ENCODE measurements around the gene BEX1.
"Not testable (repeated sequence)": the region's sequence is repeated elsewhere in the genome, so short reads cannot be mapped to it uniquely, and the experiment has no call there.

BEX1 gene

GRCh38 chrX:103063918-103064434, at the start of gene BEX1:
Gene BEX1, minus strand, starts transcription at chrX:103064171. Its CDS starts 897 bp downstream, at chrX:103063274.
- Histone ChIP-seq H3K4me3 (ENCODE audit: low read length) (no peak within 1 kb of the TSS), H3K4me1 (ENCODE audit: control insufficient read depth, insufficient read depth, low read length) (no peaks in the 10 kb centered on the region), H3K27ac (ENCODE audit: low read depth, low read length) (no peak within 1 kb of the TSS), H3K36me3 (ENCODE audit: control insufficient read depth, insufficient read depth, low read length) (no peaks in the 10 kb centered on the region), H3K9ac (ENCODE audit: low read length) (no peak within 1 kb of the TSS), H3K27me3 (ENCODE audit: control insufficient read depth, insufficient read depth, low read length) (no peaks in the 10 kb centered on the region)

- not testable (repeated sequence) for H3K27ac ChIP-seq (ENCODE audit: low read depth, low read length); H3K36me3 ChIP-seq (ENCODE audit: control insufficient read depth, insufficient read depth, low read length); H3K9ac ChIP-seq (ENCODE audit: low read length); H3K4me3 ChIP-seq (ENCODE audit: low read length); H3K27me3 ChIP-seq (ENCODE audit: control insufficient read depth, insufficient read depth, low read length); H3K4me1 ChIP-seq (ENCODE audit: control insufficient read depth, insufficient read depth, low read length)
Measured at GRCh38 chrX:103109497-103109896, 45.5 kb upstream of the BEX1 start.

DNA sequence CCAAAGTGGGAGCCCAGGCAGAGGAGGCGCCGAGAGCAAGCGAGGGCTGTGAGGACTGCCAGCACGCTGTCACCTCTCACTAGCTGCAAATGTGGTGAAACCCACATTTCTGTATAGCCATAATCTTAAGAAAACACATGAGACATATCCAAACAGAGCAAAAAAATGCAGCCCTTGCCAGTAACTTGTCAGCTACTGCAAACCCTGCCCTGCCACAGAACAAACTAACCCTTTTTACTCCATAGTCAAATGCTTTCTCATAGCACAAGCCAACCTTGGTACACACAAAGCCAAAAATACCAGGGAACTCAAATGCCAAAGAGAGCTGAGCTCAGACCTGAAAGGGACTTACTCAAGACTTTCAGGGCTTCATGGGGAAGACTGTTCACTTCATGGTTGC, 43.9 kb upstream of the BEX1 start:
- Histone ChIP-seq H3K9ac (ENCODE audit: low read length) (no peak overlapping the region), H3K27me3 (ENCODE audit: control insufficient read depth, insufficient read depth, low read length) (no peaks in the 10 kb centered on the region), H3K4me3 (ENCODE audit: low read length) (no peak overlapping the region)

DNA sequence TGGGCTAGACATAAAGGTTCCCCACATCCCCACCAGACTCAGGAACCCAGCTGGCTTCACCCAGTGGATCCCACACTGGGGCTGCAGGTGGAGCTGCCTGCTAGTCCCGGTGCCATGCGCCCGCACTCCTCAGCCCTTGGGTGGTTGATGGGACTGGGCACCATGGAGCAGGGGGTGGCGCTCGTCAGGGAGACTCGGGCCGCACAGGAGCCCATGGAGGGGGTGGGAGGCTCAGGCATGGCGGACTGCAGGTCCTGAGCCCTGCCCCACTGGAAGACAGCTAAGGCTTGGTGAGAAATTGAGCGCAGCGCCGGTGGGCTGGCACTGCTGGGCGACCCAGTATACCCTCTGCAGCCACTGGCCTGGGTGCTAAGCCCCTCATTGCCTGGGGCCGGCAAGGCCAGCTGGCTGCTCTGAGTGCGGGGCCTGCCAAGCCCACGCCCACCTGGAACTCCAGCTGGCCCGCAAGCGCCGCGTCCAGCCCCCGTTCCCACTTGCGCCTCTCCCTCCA, 43.3 kb upstream of the BEX1 start:
- H3K27me3 ChIP-seq (ENCODE audit: control insufficient read depth, insufficient read depth, low read length); H3K9ac ChIP-seq (ENCODE audit: low read length); H3K36me3 ChIP-seq (ENCODE audit: control insufficient read depth, insufficient read depth, low read length); H3K27ac ChIP-seq (ENCODE audit: low read depth, low read length); H3K4me1 ChIP-seq (ENCODE audit: control insufficient read depth, insufficient read depth, low read length); H3K4me3 ChIP-seq (ENCODE audit: low read length): not testable (repeated sequence)

More for the DNA sequence above, 43.9 kb upstream of the BEX1 start:
- Histone ChIP-seq H3K4me1 (ENCODE audit: control insufficient read depth, insufficient read depth, low read length) (no peaks in the 10 kb centered on the region), H3K27ac (ENCODE audit: low read depth, low read length) (no peak overlapping the region), H3K36me3 (ENCODE audit: control insufficient read depth, insufficient read depth, low read length) (no peaks in the 10 kb centered on the region)

DNA sequence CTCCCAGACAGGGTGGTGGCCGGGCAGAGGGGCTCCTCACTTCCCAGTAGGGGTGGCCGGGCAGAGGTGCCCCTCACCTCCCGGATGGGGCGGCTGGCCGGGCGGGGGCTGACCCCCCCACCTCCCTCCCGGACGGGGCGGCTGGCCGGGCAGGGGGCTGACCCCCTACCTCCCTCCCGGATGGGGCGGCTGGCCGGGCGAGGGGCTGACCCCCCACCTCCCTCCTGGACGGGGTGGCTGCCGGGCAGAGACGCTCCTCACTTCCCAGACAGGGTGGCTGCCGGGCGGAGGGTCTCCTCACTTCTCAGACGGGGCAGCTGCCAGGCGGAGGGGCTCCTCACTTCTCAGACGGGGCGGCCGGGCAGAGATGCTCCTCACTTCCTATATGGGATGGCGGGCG, 40.4 kb upstream of the BEX1 start:
- H3K27ac ChIP-seq (ENCODE audit: low read depth, low read length); H3K36me3 ChIP-seq (ENCODE audit: control insufficient read depth, insufficient read depth, low read length); H3K27me3 ChIP-seq (ENCODE audit: control insufficient read depth, insufficient read depth, low read length); H3K4me1 ChIP-seq (ENCODE audit: control insufficient read depth, insufficient read depth, low read length); H3K4me3 ChIP-seq (ENCODE audit: low read length); H3K9ac ChIP-seq (ENCODE audit: low read length): not testable (repeated sequence)

DNA sequence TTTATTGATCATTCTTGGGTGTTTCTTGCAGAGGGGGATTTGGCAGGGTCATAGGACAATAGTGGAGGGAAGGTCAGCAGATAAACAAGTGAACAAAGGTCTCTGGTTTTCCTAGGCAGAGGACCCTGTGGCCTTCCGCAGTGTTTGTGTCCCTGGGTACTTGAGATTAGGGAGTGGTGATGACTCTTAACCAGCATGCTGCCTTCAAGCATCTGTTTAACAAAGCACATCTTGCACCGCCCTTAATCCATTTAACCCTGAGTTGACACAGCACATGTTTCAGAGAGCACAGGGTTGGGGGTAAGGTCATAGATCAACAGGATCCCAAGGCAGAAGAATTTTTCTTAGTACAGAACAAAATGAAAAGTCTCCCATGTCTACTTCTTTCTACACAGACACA, 39.9 kb upstream of the BEX1 start:
- not testable (repeated sequence) for H3K9ac ChIP-seq (ENCODE audit: low read length); H3K27me3 ChIP-seq (ENCODE audit: control insufficient read depth, insufficient read depth, low read length); H3K36me3 ChIP-seq (ENCODE audit: control insufficient read depth, insufficient read depth, low read length); H3K4me3 ChIP-seq (ENCODE audit: low read length); H3K27ac ChIP-seq (ENCODE audit: low read depth, low read length); H3K4me1 ChIP-seq (ENCODE audit: control insufficient read depth, insufficient read depth, low read length)

DNA sequence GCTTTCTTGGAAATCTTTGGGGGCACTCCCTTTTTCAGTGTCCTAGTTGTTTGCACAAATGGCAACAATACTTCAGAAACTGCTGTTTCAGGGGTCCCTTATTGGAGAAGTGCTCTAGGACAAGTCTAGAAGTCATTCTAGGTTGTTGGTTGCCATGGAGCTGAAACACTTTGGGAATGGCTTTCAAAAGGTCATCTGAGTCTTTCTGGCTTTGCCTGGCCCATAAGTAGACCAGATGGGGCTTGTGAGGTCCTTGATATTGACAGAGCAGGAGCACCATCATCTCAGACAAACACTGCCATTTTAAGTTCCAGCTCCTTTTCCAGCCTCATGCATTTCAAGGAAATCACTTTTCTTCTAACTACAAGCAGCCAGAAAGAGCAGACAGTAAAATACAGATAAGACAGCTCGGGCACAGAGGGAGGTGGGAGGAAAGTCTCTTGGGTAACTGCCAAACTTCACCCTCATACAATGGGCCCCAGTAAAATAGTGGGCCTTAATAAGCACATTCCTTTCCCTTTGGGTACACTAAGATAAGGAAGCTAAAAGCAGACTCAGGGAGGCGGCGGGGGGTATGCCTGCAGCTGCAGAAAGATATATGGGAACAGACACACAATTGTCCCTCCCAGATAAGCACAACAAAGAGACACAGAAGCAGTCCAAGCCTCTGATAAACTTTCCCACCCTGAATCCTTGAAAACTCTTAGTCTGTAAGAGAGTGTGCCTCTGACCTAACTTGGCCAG, 37.5 kb upstream of the BEX1 start:
- Histone ChIP-seq H3K27ac (ENCODE audit: low read depth, low read length) (no peak overlapping the region), H3K4me1 (ENCODE audit: control insufficient read depth, insufficient read depth, low read length) (no peaks in the 10 kb centered on the region), H3K36me3 (ENCODE audit: control insufficient read depth, insufficient read depth, low read length) (no peaks in the 10 kb centered on the region), H3K27me3 (ENCODE audit: control insufficient read depth, insufficient read depth, low read length) (no peaks in the 10 kb centered on the region), H3K9ac (ENCODE audit: low read length) (no peak overlapping the region), H3K4me3 (ENCODE audit: low read length) (no peak overlapping the region)

- Histone ChIP-seq H3K36me3 (ENCODE audit: control insufficient read depth, insufficient read depth, low read length) (no peaks in the 10 kb centered on the region), H3K27me3 (ENCODE audit: control insufficient read depth, insufficient read depth, low read length) (no peaks in the 10 kb centered on the region), H3K4me3 (ENCODE audit: low read length) (no peak overlapping the region), H3K27ac (ENCODE audit: low read depth, low read length) (no peak overlapping the region), H3K9ac (ENCODE audit: low read length) (no peak overlapping the region), H3K4me1 (ENCODE audit: control insufficient read depth, insufficient read depth, low read length) (no peaks in the 10 kb centered on the region)
Measured at GRCh38 chrX:103100484-103100883, 36.5 kb upstream of the BEX1 start.

DNA sequence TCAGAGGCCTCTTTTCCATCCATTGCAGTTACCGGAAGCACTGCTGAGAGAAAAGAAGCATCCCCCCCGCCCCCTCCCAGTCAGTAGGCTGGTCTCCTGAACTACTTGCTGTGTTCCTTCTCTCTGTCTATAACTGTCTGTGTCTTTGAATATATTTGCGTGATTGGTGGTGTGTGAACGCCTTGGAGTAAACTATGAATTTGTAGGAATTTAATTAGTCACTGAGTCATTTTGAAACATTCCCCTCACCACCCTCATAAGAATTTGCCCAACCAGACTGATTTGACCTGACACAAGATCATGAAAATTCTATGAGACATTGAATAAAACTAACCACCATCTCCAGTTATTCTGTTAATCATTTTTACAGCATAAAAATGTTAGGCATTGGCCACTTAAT, 35.7 kb upstream of the BEX1 start:
- H3K36me3 ChIP-seq (ENCODE audit: control insufficient read depth, insufficient read depth, low read length) = no peaks in the 10 kb centered on the region
- H3K4me3 ChIP-seq (ENCODE audit: low read length) = no peak overlapping the region
- H3K9ac ChIP-seq (ENCODE audit: low read length) = no peak overlapping the region
- no peaks in the 10 kb centered on the region for H3K27me3 ChIP-seq (ENCODE audit: control insufficient read depth, insufficient read depth, low read length)
- no peaks in the 10 kb centered on the region for H3K4me1 ChIP-seq (ENCODE audit: control insufficient read depth, insufficient read depth, low read length)
- no peak overlapping the region for H3K27ac ChIP-seq (ENCODE audit: low read depth, low read length)

- Histone ChIP-seq H3K27ac (ENCODE audit: low read depth, low read length) (no peak overlapping the region), H3K9ac (ENCODE audit: low read length) (no peak overlapping the region), H3K27me3 (ENCODE audit: control insufficient read depth, insufficient read depth, low read length) (no peaks in the 10 kb centered on the region), H3K4me3 (ENCODE audit: low read length) (no peak overlapping the region), H3K36me3 (ENCODE audit: control insufficient read depth, insufficient read depth, low read length) (no peaks in the 10 kb centered on the region), H3K4me1 (ENCODE audit: control insufficient read depth, insufficient read depth, low read length) (no peaks in the 10 kb centered on the region)
Measured at GRCh38 chrX:103098488-103098887, 34.5 kb upstream of the BEX1 start.

DNA sequence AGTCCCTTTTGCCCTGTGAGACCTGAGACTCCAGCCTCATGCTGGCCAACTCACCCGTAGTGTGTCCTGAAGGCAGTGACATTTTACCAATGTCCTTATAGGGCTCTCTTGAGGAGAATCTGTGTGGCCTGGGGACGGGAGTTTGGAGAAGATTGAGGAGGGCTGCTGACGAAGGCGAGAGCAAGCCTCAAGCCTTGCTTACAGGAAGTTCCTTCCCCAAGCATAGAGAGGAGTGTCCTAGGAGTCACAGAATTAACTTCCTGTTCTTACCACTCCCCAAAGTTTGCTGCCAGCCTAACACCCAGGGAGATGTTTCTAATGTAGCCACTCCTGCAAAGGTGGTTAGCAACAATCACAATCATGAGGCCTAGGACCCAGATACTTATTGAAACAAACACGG, 29.0 kb upstream of the BEX1 start, which contains the start of gene NXF3:
NXF3 (minus strand) TSS at position 202 of the 400 bp plus-strand sequence; CDS start at position 82, 120 bp downstream.
- Histone ChIP-seq H3K27me3 (ENCODE audit: control insufficient read depth, insufficient read depth, low read length) (no peaks in the 10 kb centered on the region), H3K27ac (ENCODE audit: low read depth, low read length) (no peak within 1 kb of the TSS), H3K4me1 (ENCODE audit: control insufficient read depth, insufficient read depth, low read length) (no peaks in the 10 kb centered on the region), H3K4me3 (ENCODE audit: low read length) (no peak within 1 kb of the TSS), H3K9ac (ENCODE audit: low read length) (no peak within 1 kb of the TSS), H3K36me3 (ENCODE audit: control insufficient read depth, insufficient read depth, low read length) (no peaks in the 10 kb centered on the region)

- H3K27me3 ChIP-seq (ENCODE audit: control insufficient read depth, insufficient read depth, low read length) = peaks cover 5% of the 10 kb centered on the region
- no peak overlapping the region for H3K4me3 ChIP-seq (ENCODE audit: low read length)
Measured at GRCh38 chrX:103081051-103081450, 17.1 kb upstream of the BEX1 start.

GRCh38 chrX:103073467-103073866, 9.5 kb upstream of the BEX1 start:
- Histone ChIP-seq H3K36me3 (ENCODE audit: control insufficient read depth, insufficient read depth, low read length) (no peaks in the 10 kb centered on the region), H3K4me3 (ENCODE audit: low read length) (no peak overlapping the region), H3K27me3 (ENCODE audit: control insufficient read depth, insufficient read depth, low read length) (no peaks in the 10 kb centered on the region)

More at GRCh38 chrX:103081051-103081450, 17.1 kb upstream of the BEX1 start:
- Histone ChIP-seq H3K4me1 (ENCODE audit: control insufficient read depth, insufficient read depth, low read length) (no peaks in the 10 kb centered on the region), H3K27ac (ENCODE audit: low read depth, low read length) (no peak overlapping the region), H3K9ac (ENCODE audit: low read length) (no peak overlapping the region), H3K36me3 (ENCODE audit: control insufficient read depth, insufficient read depth, low read length) (no peaks in the 10 kb centered on the region)

More at GRCh38 chrX:103073467-103073866, 9.5 kb upstream of the BEX1 start:
- Histone ChIP-seq H3K9ac (ENCODE audit: low read length) (no peak overlapping the region), H3K27ac (ENCODE audit: low read depth, low read length) (no peak overlapping the region), H3K4me1 (ENCODE audit: control insufficient read depth, insufficient read depth, low read length) (no peaks in the 10 kb centered on the region)

All from rectal smooth muscle tissue (tissue), 1 donor.